ENCODE results near the gene ARGLU1.

The ARGLU1 gene

GRCh38 chr13:106567474-106568298, at the start of gene ARGLU1:
Gene ARGLU1 (minus strand): TSS chr13:106568137. CDS start chr13:106567919, 218 bp downstream.
- Histone ChIP-seq H3K36me3 (ENCODE audit: control insufficient read depth, insufficient read depth, low read length) (no peaks in the 10 kb centered on the region), H3K4me3 (replicated peaks; ENCODE audit: low read depth, low read length) (peak within 1 kb of the TSS; percentile 93), H3K27me3 (replicated peaks; ENCODE audit: control insufficient read depth, insufficient read depth, low read length) (no peaks in the 10 kb centered on the region)
- DNase-seq (ENCODE audit: extremely low read depth, insufficient read length), result peak; percentile 93
- no peak for TF ChIP-seq CTCF (IDR thresholded peaks at IDR 0.05; ENCODE audit: insufficient read depth, low read length, poor library complexity, severe bottlenecking)

- no peak for TF ChIP-seq CTCF (IDR thresholded peaks at IDR 0.05; ENCODE audit: insufficient read depth, low read length, poor library complexity, severe bottlenecking)
- Histone ChIP-seq H3K27me3 (replicated peaks; ENCODE audit: control insufficient read depth, insufficient read depth, low read length) (no peaks in the 10 kb centered on the region), H3K4me3 (replicated peaks; ENCODE audit: low read depth, low read length) (no peak overlapping the region), H3K36me3 (ENCODE audit: control insufficient read depth, insufficient read depth, low read length) (no peaks in the 10 kb centered on the region)
- DNase-seq (ENCODE audit: extremely low read depth, insufficient read length), result no peak
These were observed 49.6 kb upstream of the ARGLU1 start for GRCh38 chr13:106617561-106617960.

GRCh38 chr13:106616729-106617128, 48.8 kb upstream of the ARGLU1 start:
- TF ChIP-seq CTCF (IDR thresholded peaks at IDR 0.05; ENCODE audit: insufficient read depth, low read length, poor library complexity, severe bottlenecking), result no peak
- no peaks in the 10 kb centered on the region for H3K27me3 ChIP-seq (replicated peaks; ENCODE audit: control insufficient read depth, insufficient read depth, low read length)
- no peak for DNase-seq (ENCODE audit: extremely low read depth, insufficient read length)
- no peak overlapping the region for H3K4me3 ChIP-seq (replicated peaks; ENCODE audit: low read depth, low read length)
- H3K36me3 ChIP-seq (ENCODE audit: control insufficient read depth, insufficient read depth, low read length), result no peaks in the 10 kb centered on the region

GRCh38 chr13:106614874-106615273, 46.9 kb upstream of the ARGLU1 start:
- no peak for DNase-seq (ENCODE audit: extremely low read depth, insufficient read length)
- Histone ChIP-seq H3K36me3 (ENCODE audit: control insufficient read depth, insufficient read depth, low read length) (no peaks in the 10 kb centered on the region), H3K4me3 (replicated peaks; ENCODE audit: low read depth, low read length) (no peak overlapping the region), H3K27me3 (replicated peaks; ENCODE audit: control insufficient read depth, insufficient read depth, low read length) (no peaks in the 10 kb centered on the region)
- no peak for TF ChIP-seq CTCF (IDR thresholded peaks at IDR 0.05; ENCODE audit: insufficient read depth, low read length, poor library complexity, severe bottlenecking)

GRCh38 chr13:106612688-106613087, 44.8 kb upstream of the ARGLU1 start:
- DNase-seq (ENCODE audit: extremely low read depth, insufficient read length), result no peak
- Histone ChIP-seq H3K4me3 (replicated peaks; ENCODE audit: low read depth, low read length) (no peak overlapping the region), H3K36me3 (ENCODE audit: control insufficient read depth, insufficient read depth, low read length) (no peaks in the 10 kb centered on the region), H3K27me3 (replicated peaks; ENCODE audit: control insufficient read depth, insufficient read depth, low read length) (no peaks in the 10 kb centered on the region)
- no peak for TF ChIP-seq CTCF (IDR thresholded peaks at IDR 0.05; ENCODE audit: insufficient read depth, low read length, poor library complexity, severe bottlenecking)
